Esophagus muscularis mucosa (tissue), 4 donors: ENCODE measurements around the gene TOX4. TPM values are rescaled to one million over a fixed set of nuclear protein-coding genes. Genes with fewer than 3 reads are reported as not detected.

ENCODE experiments used
- DNase-seq: peaks from one replicate; pipeline ENCODE4 v3.0.0-alpha.2; 2017; ENCODE audit errors: extremely low spot score
- H3K27ac ChIP-seq, 4 donors: fragments of 200-600 bp; sonication (generic); replicated peaks in 1 of 4; 1 replicate in 3 of 4; 2 replicates in 1 of 4; pipeline ENCODE4 v1.5.1; 2016 to 2019; ENCODE audit warnings: mild to moderate bottlenecking in 1 of 4
- H3K27me3 ChIP-seq, 4 donors: fragments of 200-600 bp; sonication (generic); one replicate each; pipeline versions ENCODE4 v1.5.1 to v1.6.0; 2016 to 2019
- H3K36me3 ChIP-seq, 4 donors: fragments of 200-600 bp; sonication (generic); one replicate each; pipeline ENCODE4 v1.5.1; 2016 to 2019
- H3K4me1 ChIP-seq, 4 donors: fragments of 200-600 bp; sonication (generic); one replicate each; pipeline ENCODE4 v1.5.1; 2016 to 2019
- H3K4me3 ChIP-seq, 4 donors: fragments of 200-600 bp; sonication (generic); 1 replicate in 2 of 4; 2 replicates in 2 of 4; pipeline ENCODE4 v1.5.1; 2016 to 2019; ENCODE audit warnings: mild to moderate bottlenecking in 4 of 4, moderate library complexity in 1 of 4
- H3K9me3 ChIP-seq, 4 donors: fragments of 200-600 bp; sonication (generic); 1 replicate in 3 of 4; 2 replicates in 1 of 4; pipeline ENCODE4 v1.5.1; 2016 to 2019
- EP300 ChIP-seq: sonication (generic); formaldehyde crosslinking; IDR thresholded peaks from one replicate; pipeline ENCODE4 v1.6.1; 2017; ENCODE audit warnings: antibody characterized with exemption
- POLR2A ChIP-seq: fragments of 450-650 bp; IDR thresholded peaks from one replicate; pipeline ENCODE4 v1.6.1; 2017; ENCODE audit warnings: antibody characterized with exemption, moderate library complexity, mild to moderate bottlenecking, low read depth
- POLR2AphosphoS5 ChIP-seq, 2 donors: sonication (generic); formaldehyde crosslinking; IDR thresholded peaks; one replicate each; pipeline ENCODE4 v1.6.1; 2017; ENCODE audit warnings: antibody characterized with exemption in 2 of 2
- WGBS: methylation state at CpG from one replicate; pipeline ENCODE4 v1.1.5; 2018; 5-methylcytosine and 5-hydroxymethylcytosine counted together
- intact Hi-C: fragments of 100-400 bp; cut with DNase I; formaldehyde crosslinking; loops from one replicate; pipeline ENCODE4 v1.15.1; 2023
- total RNA-seq, 4 donors: library from RNA; depleted of rRNA; stranded (reverse); fragments of >200 nt; gene quantifications; one replicate each; pipeline versions ENCODE4 v1.1.0 to v1.2.1, GENCODE V29; 2016
- TF ChIP-seq, protein P1 (sequence below), 3 experiments: fragments of 200-600 bp in 2 of 3; fragments of 450-650 bp in 1 of 3; sonication (generic) in 2 of 3; IDR thresholded peaks; one replicate each; pipeline ENCODE4 v1.5.1; 2017 to 2019; ENCODE audit warnings: antibody characterized with exemption in 3 of 3, mild to moderate bottlenecking in 2 of 3, moderate library complexity in 1 of 3

TOX4 gene
- total RNA-seq, 4 donors from 2014 or later: 42.6 to 81.2 (median 49.1) TPM

DNA sequence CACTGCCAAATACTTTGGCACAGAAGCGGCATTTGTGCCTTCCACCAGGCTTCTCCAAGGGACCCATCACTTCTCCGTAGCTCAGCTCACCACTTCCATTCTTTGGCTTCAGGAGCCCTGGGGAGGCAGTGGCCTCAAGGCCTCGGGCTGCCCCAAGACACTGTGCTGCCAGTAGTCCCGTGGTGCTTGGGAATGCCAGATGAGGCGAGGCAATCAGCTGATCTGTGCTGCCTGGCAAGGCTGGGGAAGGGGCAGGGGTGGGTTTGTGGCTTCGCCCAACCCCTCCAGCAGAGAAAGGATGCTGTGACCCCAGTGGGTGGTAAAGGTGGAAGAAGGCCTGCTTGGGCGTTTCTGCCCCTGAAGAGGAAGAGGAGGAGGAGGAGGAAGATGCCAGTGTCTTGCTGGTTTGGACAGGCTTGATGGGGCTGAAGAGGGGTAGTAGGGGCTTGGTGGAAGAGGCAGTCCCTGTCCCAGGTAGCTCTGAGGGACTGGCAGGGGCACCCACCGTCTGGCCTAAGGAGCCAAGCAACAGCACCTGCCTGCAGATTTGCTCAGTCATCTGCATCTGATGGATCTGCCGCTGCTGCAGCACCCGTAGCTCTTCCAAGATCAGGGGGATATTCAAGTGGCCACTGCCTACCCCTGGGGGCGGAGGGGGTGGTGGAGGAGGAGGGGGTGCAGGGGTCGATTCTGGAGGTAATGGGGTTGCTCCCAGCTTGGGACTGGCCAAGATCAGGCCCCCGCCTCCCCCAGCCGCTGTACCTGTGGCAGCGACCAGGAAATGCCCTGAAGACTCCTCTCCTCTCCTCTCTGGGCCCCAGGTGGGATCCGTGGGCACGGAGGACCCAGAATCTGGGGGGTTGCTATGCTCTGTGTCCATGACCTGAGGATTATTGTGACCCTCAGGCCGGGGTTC is 47.8 kb downstream of the TOX4 start:
- no peak for DNase-seq
- peaks cover 0 to 26% (median 8%) of the 10 kb centered on the region in 4 donors for H3K36me3 ChIP-seq
- no peaks in the 10 kb centered on the region for H3K27me3 ChIP-seq
- peaks cover 7 to 22% (median 21%) of the 10 kb centered on the region in 4 donors for H3K4me1 ChIP-seq
- H3K9me3 ChIP-seq: no peaks in the 10 kb centered on the region
- peak overlapping the region; percentile 81 to 95 (median 85) for H3K4me3 ChIP-seq
- H3K27ac ChIP-seq: peak overlapping the region; percentile 83 to 84 (median 84)
- TF ChIP-seq POLR2AphosphoS5 (IDR thresholded peaks at IDR 0.05): no peak
- TF ChIP-seq POLR2A: no peak
- intact Hi-C loops: no loop called here
- WGBS: 72% methylated on average over 7 of the region's 18 CpGs

DNA sequence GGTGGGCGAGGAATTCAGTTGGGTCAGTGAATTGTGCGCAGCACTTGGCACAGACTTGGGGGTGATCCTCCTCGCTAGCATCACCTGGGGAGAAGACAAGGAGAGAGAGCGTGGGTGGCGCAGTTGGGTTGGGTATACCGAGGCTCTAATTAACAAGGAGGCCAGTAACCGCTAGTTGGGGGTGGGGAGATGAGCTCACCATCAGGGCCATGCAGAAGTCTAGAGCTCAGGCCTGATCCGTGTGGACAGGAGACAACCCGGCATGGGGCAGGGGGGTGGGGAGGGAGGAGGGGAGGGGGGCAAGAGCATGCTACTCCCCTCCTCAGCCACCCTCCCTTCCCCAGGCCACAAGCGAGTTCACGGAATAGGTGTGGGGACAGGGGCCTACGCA is 48.6 kb downstream of the TOX4 start:
- TF ChIP-seq POLR2AphosphoS5 (IDR thresholded peaks at IDR 0.05) (no peak), EP300 (no peak), POLR2A (no peak)
- TF ChIP-seq, protein P1, sequence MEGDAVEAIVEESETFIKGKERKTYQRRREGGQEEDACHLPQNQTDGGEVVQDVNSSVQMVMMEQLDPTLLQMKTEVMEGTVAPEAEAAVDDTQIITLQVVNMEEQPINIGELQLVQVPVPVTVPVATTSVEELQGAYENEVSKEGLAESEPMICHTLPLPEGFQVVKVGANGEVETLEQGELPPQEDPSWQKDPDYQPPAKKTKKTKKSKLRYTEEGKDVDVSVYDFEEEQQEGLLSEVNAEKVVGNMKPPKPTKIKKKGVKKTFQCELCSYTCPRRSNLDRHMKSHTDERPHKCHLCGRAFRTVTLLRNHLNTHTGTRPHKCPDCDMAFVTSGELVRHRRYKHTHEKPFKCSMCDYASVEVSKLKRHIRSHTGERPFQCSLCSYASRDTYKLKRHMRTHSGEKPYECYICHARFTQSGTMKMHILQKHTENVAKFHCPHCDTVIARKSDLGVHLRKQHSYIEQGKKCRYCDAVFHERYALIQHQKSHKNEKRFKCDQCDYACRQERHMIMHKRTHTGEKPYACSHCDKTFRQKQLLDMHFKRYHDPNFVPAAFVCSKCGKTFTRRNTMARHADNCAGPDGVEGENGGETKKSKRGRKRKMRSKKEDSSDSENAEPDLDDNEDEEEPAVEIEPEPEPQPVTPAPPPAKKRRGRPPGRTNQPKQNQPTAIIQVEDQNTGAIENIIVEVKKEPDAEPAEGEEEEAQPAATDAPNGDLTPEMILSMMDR (IDR thresholded peaks at IDR 0.05): no peak
- H3K36me3 ChIP-seq: peaks cover 0 to 26% (median 8%) of the 10 kb centered on the region in 4 donors

DNA sequence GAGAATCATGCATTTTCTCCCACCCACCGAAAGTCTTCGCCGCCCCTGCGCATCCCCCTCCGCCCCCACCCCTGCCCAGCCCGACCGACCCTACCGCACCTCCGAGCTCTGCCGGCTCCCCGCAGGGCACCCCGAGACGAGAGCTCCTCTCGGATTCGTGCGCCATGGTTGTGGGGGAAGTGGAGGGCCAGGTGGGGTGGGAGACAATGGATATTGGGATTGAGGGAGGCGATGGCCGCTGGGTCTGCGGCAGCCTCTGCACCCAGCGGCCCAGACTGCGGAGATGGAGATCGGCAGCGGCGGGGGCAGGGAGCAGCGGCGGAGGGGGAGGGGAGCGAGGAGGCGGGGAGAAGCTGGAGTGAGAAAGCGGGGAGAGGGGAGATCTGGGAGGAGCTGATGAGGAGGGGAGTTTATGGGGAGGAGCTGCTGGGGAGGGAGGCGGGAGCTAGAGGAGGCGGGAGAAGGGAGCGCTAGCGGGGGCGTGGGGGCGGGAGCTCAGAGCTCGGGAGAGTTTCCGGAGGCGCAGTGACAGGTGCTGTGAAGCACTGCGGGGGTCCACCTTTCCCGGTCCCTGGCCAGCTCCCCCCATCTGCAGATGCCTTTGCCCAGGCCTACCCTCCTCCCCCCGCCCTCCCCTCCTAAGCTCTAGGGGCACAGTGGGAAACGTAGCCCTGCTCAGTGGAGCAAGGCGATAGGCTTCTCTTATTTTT is 49.1 kb downstream of the TOX4 start, which contains the start of gene SALL2:
TSS of gene SALL2 (minus strand) at position 385 of the 710 bp plus-strand sequence. CDS start at position 166, 219 bp downstream.
- Histone ChIP-seq H3K27ac (peak within 1 kb of the TSS; percentile 83 to 84 (median 84)), H3K4me3 (peak within 1 kb of the TSS; percentile 81 to 95 (median 85)), H3K27me3 (no peaks in the 10 kb centered on the region), H3K9me3 (no peaks in the 10 kb centered on the region), H3K36me3 (peaks cover 0 to 26% (median 8%) of the 10 kb centered on the region in 4 donors), H3K4me1 (peaks cover 7 to 22% (median 21%) of the 10 kb centered on the region in 4 donors)
- TF ChIP-seq, protein P1 (IDR thresholded peaks at IDR 0.05): no peak
- TF ChIP-seq POLR2AphosphoS5 (IDR thresholded peaks at IDR 0.05): peak in 1 of 2 donors; percentile 60
- WGBS: under 1% methylated on average over 28 of the region's 43 CpGs
- DNase-seq: peak; percentile 93
- intact Hi-C loops: no loop called here

More for the DNA sequence above, 48.6 kb downstream of the TOX4 start:
- Histone ChIP-seq H3K4me3 (peak overlapping the region; percentile 81 to 95 (median 85)), H3K4me1 (peaks cover 7 to 22% (median 21%) of the 10 kb centered on the region in 4 donors), H3K27ac (peak overlapping the region; percentile 83 to 84 (median 84)), H3K27me3 (no peaks in the 10 kb centered on the region), H3K9me3 (no peaks in the 10 kb centered on the region)
- intact Hi-C loops: no loop called here
- WGBS: 38% methylated on average over 9 of the region's 12 CpGs
- DNase-seq: no peak

DNA sequence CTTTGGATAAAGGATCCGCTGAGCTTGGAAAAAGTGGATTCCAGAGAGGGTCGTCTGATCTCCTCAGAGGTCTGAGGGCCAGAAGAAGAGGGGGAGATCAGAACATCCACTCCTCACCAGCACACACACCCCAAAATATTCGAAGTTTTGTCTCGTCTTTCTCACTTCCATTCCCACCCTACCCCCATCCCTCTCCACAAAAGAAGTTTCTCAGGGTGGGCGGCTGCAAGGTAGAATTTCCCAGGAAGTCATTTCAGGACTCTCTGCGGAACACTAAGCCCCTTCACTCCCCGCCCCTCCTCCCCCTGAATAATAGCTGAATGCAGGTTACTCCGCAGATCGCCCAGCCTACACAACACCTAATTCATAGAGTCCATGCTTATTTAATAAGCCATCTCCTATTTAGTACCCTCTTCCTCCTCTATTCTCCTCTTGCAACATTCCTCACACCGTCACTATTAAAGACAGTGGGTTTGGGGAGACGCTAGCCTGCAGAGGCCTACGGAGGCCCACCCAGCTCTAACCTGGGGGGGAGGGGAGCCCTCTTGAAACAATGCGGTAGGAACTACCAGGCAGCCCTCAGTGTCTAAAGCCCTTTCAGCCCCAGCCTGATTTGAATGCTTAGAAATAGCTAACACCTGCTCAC is 49.8 kb downstream of the TOX4 start:
- peaks cover 7 to 22% (median 21%) of the 10 kb centered on the region in 4 donors for H3K4me1 ChIP-seq
- TF ChIP-seq POLR2AphosphoS5 (IDR thresholded peaks at IDR 0.05) (no peak), POLR2A (no peak), EP300 (no peak)
- TF ChIP-seq, protein P1 (IDR thresholded peaks at IDR 0.05): no peak
- peaks cover 0 to 26% (median 8%) of the 10 kb centered on the region in 4 donors for H3K36me3 ChIP-seq
- intact Hi-C loops: no loop called here
- WGBS: 25% methylated on average over 13 of the region's 13 CpGs
- H3K4me3 ChIP-seq: peak overlapping the region; percentile 81 to 95 (median 85)
- no peaks in the 10 kb centered on the region for H3K9me3 ChIP-seq
- no peak for DNase-seq
- peak overlapping the region; percentile 83 to 84 (median 84) for H3K27ac ChIP-seq
- no peaks in the 10 kb centered on the region for H3K27me3 ChIP-seq
